Liver (tissue), 9 donors: ENCODE measurements around the gene KPNA6. TPM values are rescaled to one million over a fixed set of nuclear protein-coding genes. Genes with fewer than 3 reads are reported as not detected.

Experiments used
- DNase-seq: peaks from one replicate; pipeline ENCODE4 v3.0.0-alpha.2; 2017; ENCODE audit warnings: low spot score
- H3K27ac ChIP-seq, 2 donors: one replicate each; pipeline ENCODE4 v1.7.0; 2013; ENCODE audit warnings: inconsistent platforms in 2 of 2, low read length in 2 of 2, control low read depth in 1 of 2, low read depth in 1 of 2, mild to moderate bottlenecking in 1 of 2
- H3K27me3 ChIP-seq, 4 donors: one replicate each; pipeline versions ENCODE4 v1.6.1 to v1.7.0; 2013; ENCODE audit warnings: low read length in 3 of 4, inconsistent platforms in 1 of 4, mild to moderate bottlenecking in 1 of 4, moderate library complexity in 1 of 4; ENCODE audit not compliant: control insufficient read depth in 4 of 4, insufficient read depth in 4 of 4
- H3K36me3 ChIP-seq, 4 donors: one replicate each; pipeline versions ENCODE4 v1.6.1 to v1.7.0; 2013; ENCODE audit warnings: low read length in 3 of 4, mild to moderate bottlenecking in 3 of 4, low read depth in 1 of 4, moderate library complexity in 1 of 4; ENCODE audit not compliant: control insufficient read depth in 4 of 4, insufficient read depth in 3 of 4
- H3K4me1 ChIP-seq, 4 donors: one replicate each; pipeline versions ENCODE4 v1.6.1 to v1.7.0; 2013; ENCODE audit warnings: low read length in 3 of 4, mild to moderate bottlenecking in 3 of 4, moderate library complexity in 1 of 4; ENCODE audit not compliant: control insufficient read depth in 4 of 4, insufficient read depth in 4 of 4
- H3K4me3 ChIP-seq, 3 donors: one replicate each; pipeline versions ENCODE4 v1.6.1 to v1.7.0; 2013; ENCODE audit warnings: low read length in 3 of 3, control low read depth in 1 of 3, low read depth in 1 of 3, mild to moderate bottlenecking in 1 of 3
- H3K9ac ChIP-seq, 2 donors: one replicate each; pipeline ENCODE4 v1.7.0; 2013; ENCODE audit warnings: low read length in 2 of 2, mild to moderate bottlenecking in 2 of 2, moderate library complexity in 2 of 2, control low read depth in 1 of 2, low read depth in 1 of 2
- H3K9me3 ChIP-seq, 4 donors: one replicate each; pipeline versions ENCODE4 v1.6.1 to v1.7.0; 2013; ENCODE audit warnings: low read length in 3 of 4; ENCODE audit not compliant: control insufficient read depth in 4 of 4
- ATF3 ChIP-seq: IDR thresholded peaks from 2 replicates; pipeline ENCODE4 v1.6.1; 2016; ENCODE audit warnings: antibody characterized with exemption
- CTCF ChIP-seq: fragments of 150-350 bp; IDR thresholded peaks from 2 replicates; pipeline ENCODE4 v1.5.1; 2017; ENCODE audit warnings: improper control_type of control experiment, low read depth, low read length; ENCODE audit not compliant: missing input control
- EGR1 ChIP-seq, 2 donors: IDR thresholded peaks; 2 replicates each; pipeline ENCODE4 v1.6.1; 2016 to 2018; ENCODE audit warnings: antibody characterized with exemption in 2 of 2, low read depth in 2 of 2
- FOXA1 ChIP-seq: IDR thresholded peaks from 2 replicates; pipeline ENCODE4 v1.6.1; 2016; ENCODE audit warnings: antibody characterized with exemption
- FOXA2 ChIP-seq: IDR thresholded peaks from 2 replicates; pipeline ENCODE4 v1.6.1; 2016; ENCODE audit warnings: antibody characterized with exemption
- GABPA ChIP-seq, 2 donors: IDR thresholded peaks in 1 of 2; conservative IDR thresholded peaks in 1 of 2; 2 replicates each; pipeline ENCODE4 v1.6.1; 2016; ENCODE audit warnings: antibody characterized with exemption in 2 of 2, mild to moderate bottlenecking in 1 of 2, moderate library complexity in 1 of 2
- HNF4A ChIP-seq, 2 donors: conservative IDR thresholded peaks; 2 replicates each; pipeline ENCODE4 v1.6.1; 2016; ENCODE audit warnings: antibody characterized with exemption in 2 of 2, mild to moderate bottlenecking in 2 of 2
- HNF4G ChIP-seq: IDR thresholded peaks from 2 replicates; pipeline ENCODE4 v1.6.1; 2016; ENCODE audit warnings: antibody characterized with exemption
- JUND ChIP-seq, 2 donors: IDR thresholded peaks; 2 replicates each; pipeline ENCODE4 v1.6.1; 2016; ENCODE audit warnings: antibody characterized with exemption in 2 of 2
- MAX ChIP-seq: IDR thresholded peaks from 2 replicates; pipeline ENCODE4 v1.6.1; 2016; ENCODE audit warnings: antibody characterized with exemption
- NR2F2 ChIP-seq: IDR thresholded peaks from 2 replicates; pipeline ENCODE4 v1.6.1; 2016; ENCODE audit warnings: antibody characterized with exemption
- RAD21 ChIP-seq, 2 donors: IDR thresholded peaks; 2 replicates each; pipeline ENCODE4 v1.6.1; 2016; ENCODE audit warnings: antibody characterized with exemption in 2 of 2, mild to moderate bottlenecking in 2 of 2
- REST ChIP-seq: IDR thresholded peaks from 2 replicates; pipeline ENCODE4 v1.6.1; 2016; ENCODE audit warnings: antibody characterized with exemption, mild to moderate bottlenecking
- RXRA ChIP-seq, 2 donors: IDR thresholded peaks; 2 replicates each; pipeline ENCODE4 v1.6.1; 2017 to 2018; ENCODE audit warnings: antibody characterized with exemption in 2 of 2, mild to moderate bottlenecking in 1 of 2
- SP1 ChIP-seq: IDR thresholded peaks from 2 replicates; pipeline ENCODE4 v1.6.1; 2018; ENCODE audit warnings: antibody characterized with exemption, mild to moderate bottlenecking
- TAF1 ChIP-seq: conservative IDR thresholded peaks from 2 replicates; pipeline ENCODE4 v1.6.1; 2016; ENCODE audit warnings: antibody characterized with exemption, mild to moderate bottlenecking
- YY1 ChIP-seq: IDR thresholded peaks from 2 replicates; pipeline ENCODE4 v1.6.1; 2016; ENCODE audit warnings: antibody characterized with exemption, mild to moderate bottlenecking
- ZBTB33 ChIP-seq: IDR thresholded peaks from 2 replicates; pipeline ENCODE4 v1.6.1; 2016; ENCODE audit warnings: antibody characterized with exemption
- WGBS: extraction: QIAGEN DNeasy Blood & Tissue Kit; methylation state at CpG from one replicate; pipeline ENCODE4 v1.1.7; 2013; 5-methylcytosine and 5-hydroxymethylcytosine counted together
- polyA plus RNA-seq, 2 donors: library from polyadenylated mRNA; stranded (reverse) in 1 of 2; unstranded in 1 of 2; fragments of 200-250 nt in 1 of 2; fragments of >200 nt in 1 of 2; fragmentation: Nextera tagmentation in 1 of 2; extraction: Ambion mirVana in 1 of 2; gene quantifications; one replicate each; pipeline versions ENCODE4 v1.2.1 to v1.2.3, GENCODE V29; 2013 to 2015
- total RNA-seq, 2 donors: library from RNA; depleted of rRNA; stranded (reverse); fragments of >200 nt; gene quantifications; one replicate each; pipeline ENCODE4 v1.2.3, GENCODE V29; 2014
- donor health status: healthy.
- donor health status: healthy.
- donor health status: healthy.
- donor health status: healthy.
- donor health status: healthy.

The KPNA6 gene
- total and polyA plus RNA-seq, 4 donors, result 9.3 to 23.2 (median 16.7) TPM

- Histone ChIP-seq H3K9ac (peak overlapping the region; percentile 62 to 65), H3K4me3 (peak overlapping the region; percentile 68 to 87 (median 78)), H3K4me1 (peaks cover 17 to 47% (median 40%) of the 10 kb centered on the region in 4 donors), H3K27me3 (no peaks in the 10 kb centered on the region), H3K36me3 (peaks cover 0 to 8% (median 4%) of the 10 kb centered on the region in 4 donors), H3K9me3 (no peaks in the 10 kb centered on the region), H3K27ac (peak overlapping the region; percentile 87 to 98)
- 16% methylated on average over 7 of the region's 7 CpGs for WGBS
- TF ChIP-seq FOXA2 (no peak), EGR1 (IDR thresholded peaks at IDR 0.05; ENCODE audit: low read depth in 2 of 2) (no peak), REST (no peak), ATF3 (no peak), FOXA1 (no peak), SP1 (no peak), RAD21 (IDR thresholded peaks at IDR 0.05) (no peak), GABPA (IDR thresholded peaks at IDR 0.05 in 1 of 2, conservative IDR thresholded peaks at IDR 0.05 in 1 of 2) (no peak), MAX (no peak), RXRA (IDR thresholded peaks at IDR 0.05) (no peak), HNF4G (no peak), HNF4A (conservative IDR thresholded peaks at IDR 0.05) (no peak), YY1 (no peak), NR2F2 (no peak)
- no peak for DNase-seq
These were observed 71.3 kb downstream of the KPNA6 start for GRCh38 chr1:32179193-32179442.

- Histone ChIP-seq H3K9me3 (no peaks in the 10 kb centered on the region), H3K27me3 (no peaks in the 10 kb centered on the region), H3K27ac (peak within 1 kb of the TSS; percentile 87 to 98), H3K4me1 (peaks cover 19 to 47% (median 40%) of the 10 kb centered on the region in 4 donors), H3K9ac (peak within 1 kb of the TSS; percentile 66 to 95), H3K36me3 (peaks cover 3 to 13% (median 9%) of the 10 kb centered on the region in 4 donors), H3K4me3 (peak within 1 kb of the TSS; percentile 68 to 87 (median 78))
- WGBS, result under 1% methylated on average over 79 of the region's 79 CpGs
- peak; percentile 92 for DNase-seq
- TF ChIP-seq HNF4G (no peak), ZBTB33 (peak; percentile 51), RAD21 (IDR thresholded peaks at IDR 0.05) (peak in 1 of 2 donors; percentile 29), FOXA1 (peak; percentile 15), FOXA2 (no peak), TAF1 (no peak), SP1 (peak; percentile 74), CTCF (no peak), GABPA (IDR thresholded peaks at IDR 0.05 in 1 of 2, conservative IDR thresholded peaks at IDR 0.05 in 1 of 2) (peak in 1 of 2 donors; percentile 79), NR2F2 (peak; percentile 35), JUND (IDR thresholded peaks at IDR 0.05) (no peak), RXRA (IDR thresholded peaks at IDR 0.05) (peak in 1 of 2 donors; percentile 27), YY1 (peak; percentile 80), EGR1 (IDR thresholded peaks at IDR 0.05; ENCODE audit: low read depth in 2 of 2) (peak in 1 of 2 donors; percentile 37), ATF3 (no peak), REST (peak; percentile 54), HNF4A (conservative IDR thresholded peaks at IDR 0.05) (peak in 1 of 2 donors; percentile 31)
These were observed 71.8 kb downstream of the KPNA6 start, which contains the start of gene TXLNA for GRCh38 chr1:32179443-32180185. Gene TXLNA, plus strand, starts transcription at chr1:32179675. Its CDS starts 671 bp downstream, at chr1:32180346.
